ENCODE measurements around the gene PLA2G2E. TPM values are rescaled to one million over a fixed set of nuclear protein-coding genes. Genes with fewer than 3 reads are reported as not detected.

Gene PLA2G2E
- total and polyA plus RNA-seq, 4 donors = not detected

- H3K9ac ChIP-seq (ENCODE audit: insufficient read depth in 1 of 2, low read length in 2 of 2) = no peak overlapping the region
- no peak overlapping the region for H3K27ac ChIP-seq (ENCODE audit: low read depth in 1 of 2, low read length in 1 of 2)
- H3K36me3 ChIP-seq (ENCODE audit: control insufficient read depth in 4 of 4, insufficient read depth in 4 of 4, low read length in 4 of 4) = no peaks in the 10 kb centered on the region
- no peak for ATAC-seq (ENCODE audit: insufficient read depth, low FRiP score)
- TF ChIP-seq CTCF (IDR thresholded peaks at IDR 0.05; ENCODE audit: control extremely low read depth, extremely low read depth) = no peak
- no peaks in the 10 kb centered on the region for H3K9me3 ChIP-seq (ENCODE audit: control insufficient read depth in 4 of 4, insufficient read depth in 3 of 4, low read length in 3 of 4)
- no peaks in the 10 kb centered on the region for H3K4me1 ChIP-seq (ENCODE audit: control insufficient read depth in 5 of 5, insufficient read depth in 5 of 5, low read length in 5 of 5)
- WGBS, 2 donors = 77 to 85% methylated on average over 7 of the region's 7 CpGs
- no peak overlapping the region for H3K4me3 ChIP-seq
- peaks cover 0 to 4% (median 0%) of the 10 kb centered on the region in 3 donors for H3K27me3 ChIP-seq (ENCODE audit: control insufficient read depth in 3 of 3, insufficient read depth in 3 of 3, low read length in 2 of 3)
- DNase-seq = no peak
These were observed 2.1 kb upstream of the PLA2G2E start for GRCh38 chr1:19925342-19926070.

- TF ChIP-seq CTCF (IDR thresholded peaks at IDR 0.05; ENCODE audit: control extremely low read depth, extremely low read depth) = no peak
- Histone ChIP-seq H3K36me3 (ENCODE audit: control insufficient read depth in 4 of 4, insufficient read depth in 4 of 4, low read length in 4 of 4) (no peaks in the 10 kb centered on the region), H3K9me3 (ENCODE audit: control insufficient read depth in 4 of 4, insufficient read depth in 3 of 4, low read length in 3 of 4) (no peaks in the 10 kb centered on the region), H3K4me3 (no peak overlapping the region), H3K27me3 (ENCODE audit: control insufficient read depth in 3 of 3, insufficient read depth in 3 of 3, low read length in 2 of 3) (peaks cover 0 to 4% (median 0%) of the 10 kb centered on the region in 3 donors), H3K9ac (ENCODE audit: insufficient read depth in 1 of 2, low read length in 2 of 2) (no peak overlapping the region), H3K27ac (ENCODE audit: low read depth in 1 of 2, low read length in 1 of 2) (no peak overlapping the region), H3K4me1 (ENCODE audit: control insufficient read depth in 5 of 5, insufficient read depth in 5 of 5, low read length in 5 of 5) (no peaks in the 10 kb centered on the region)
- DNase-seq = no peak
- no peak for ATAC-seq (ENCODE audit: insufficient read depth, low FRiP score)
- 78 to 86% methylated on average over 13 of the region's 13 CpGs for whole genome bisulfite sequencing, 2 donors
These were observed 533 bp upstream of the PLA2G2E start for GRCh38 chr1:19923953-19924346.

DNA sequence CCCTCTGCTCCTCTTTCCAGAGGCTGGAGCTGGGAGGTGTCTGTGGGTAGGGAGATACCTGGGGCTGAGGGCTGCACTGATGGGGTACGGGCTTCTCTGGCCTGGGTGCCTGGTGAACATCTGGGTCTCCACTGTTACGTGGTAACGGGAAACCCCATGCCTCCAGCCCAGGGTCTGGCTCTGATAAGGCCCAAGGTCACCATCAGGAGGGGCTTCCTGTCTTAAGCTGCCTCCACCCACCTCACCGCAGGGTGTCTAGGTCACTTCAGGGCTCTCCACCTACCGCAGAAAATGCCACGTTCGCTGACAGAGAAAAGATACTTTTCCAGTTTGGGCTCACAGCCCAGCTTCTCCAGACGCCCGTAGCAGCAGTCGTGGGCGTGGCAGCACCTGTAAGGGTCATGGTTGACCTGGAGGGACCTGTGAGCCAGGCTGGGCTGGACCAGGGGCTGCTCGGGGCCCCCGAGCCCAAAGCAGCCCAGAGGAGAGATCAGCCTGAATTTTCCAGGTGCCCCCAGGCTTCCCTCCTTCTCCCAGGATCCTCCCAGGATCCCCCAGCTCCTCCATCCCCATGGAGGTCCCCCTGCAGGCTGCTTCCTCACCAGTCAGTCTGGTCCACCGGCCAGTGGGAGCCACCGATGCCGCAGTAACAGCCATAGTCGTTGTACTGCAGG is 1.3 kb downstream of the PLA2G2E start:
- Histone ChIP-seq H3K27me3 (ENCODE audit: control insufficient read depth in 3 of 3, insufficient read depth in 3 of 3, low read length in 2 of 3) (peaks cover 0 to 4% (median 0%) of the 10 kb centered on the region in 3 donors), H3K36me3 (ENCODE audit: control insufficient read depth in 4 of 4, insufficient read depth in 4 of 4, low read length in 4 of 4) (no peaks in the 10 kb centered on the region), H3K9me3 (ENCODE audit: control insufficient read depth in 4 of 4, insufficient read depth in 3 of 4, low read length in 3 of 4) (no peaks in the 10 kb centered on the region), H3K27ac (ENCODE audit: low read depth in 1 of 2, low read length in 1 of 2) (no peak overlapping the region), H3K9ac (ENCODE audit: insufficient read depth in 1 of 2, low read length in 2 of 2) (no peak overlapping the region), H3K4me1 (ENCODE audit: control insufficient read depth in 5 of 5, insufficient read depth in 5 of 5, low read length in 5 of 5) (no peaks in the 10 kb centered on the region), H3K4me3 (no peak overlapping the region)
- ATAC-seq (ENCODE audit: insufficient read depth, low FRiP score) (no peak), DNase-seq (no peak)
- 62 to 75% methylated on average over 17 of the region's 17 CpGs for WGBS, 2 donors
- no peak for TF ChIP-seq CTCF (IDR thresholded peaks at IDR 0.05; ENCODE audit: control extremely low read depth, extremely low read depth)
